SH-SY5Y (cell line): ENCODE measurements around the gene CLCN7.

Experiments
- GATA2 ChIP-seq: IDR thresholded peaks from 2 replicates; pipeline ENCODE4 v1.6.1; 2011; ENCODE audit warnings: mild to moderate bottlenecking, low read depth, low read length
- GATA3 ChIP-seq: IDR thresholded peaks from 2 replicates; pipeline ENCODE4 v1.6.1; 2011; ENCODE audit warnings: low read depth, mild to moderate bottlenecking, low read length, moderate library complexity

CLCN7 gene

GRCh38 chr16:1495211-1495888 is 20.5 kb upstream of the CLCN7 start:
- no peak for TF ChIP-seq GATA3
- TF ChIP-seq GATA2, result no peak

DNA sequence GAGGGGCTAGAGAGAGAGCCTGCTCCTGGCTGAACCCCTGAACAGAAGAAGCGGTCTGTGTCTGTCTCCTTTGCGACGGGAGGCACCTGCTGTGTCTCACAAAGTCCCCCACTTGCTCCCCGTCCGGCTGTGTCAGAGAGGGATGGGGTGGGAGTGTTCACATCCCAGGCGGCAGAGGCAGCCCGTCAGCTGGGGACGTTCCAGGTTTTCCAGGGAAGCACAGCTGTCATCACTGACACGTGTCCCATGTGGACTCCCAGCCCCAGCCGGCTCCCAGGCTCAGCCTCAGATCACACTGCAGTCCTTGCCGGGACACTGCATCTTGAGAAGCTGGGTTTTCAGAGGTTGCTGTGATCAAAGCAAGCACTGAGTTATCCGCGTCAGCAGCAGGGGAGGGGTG is 19.9 kb upstream of the CLCN7 start:
- no peak for TF ChIP-seq GATA3
- no peak for TF ChIP-seq GATA2

- TF ChIP-seq GATA2, result no peak
- no peak for TF ChIP-seq GATA3
Measured at GRCh38 chr16:1494129-1494640, 19.4 kb upstream of the CLCN7 start.

- no peak for TF ChIP-seq GATA3
- TF ChIP-seq GATA2, result no peak
Measured at GRCh38 chr16:1493746-1494094, 18.9 kb upstream of the CLCN7 start.

- TF ChIP-seq GATA2 (no peak), GATA3 (no peak)
Measured at GRCh38 chr16:1492923-1493745, 18.3 kb upstream of the CLCN7 start, which contains the start of gene TELO2. Gene TELO2 (plus strand): TSS chr16:1493360. CDS start chr16:1494282, 922 bp downstream.

DNA sequence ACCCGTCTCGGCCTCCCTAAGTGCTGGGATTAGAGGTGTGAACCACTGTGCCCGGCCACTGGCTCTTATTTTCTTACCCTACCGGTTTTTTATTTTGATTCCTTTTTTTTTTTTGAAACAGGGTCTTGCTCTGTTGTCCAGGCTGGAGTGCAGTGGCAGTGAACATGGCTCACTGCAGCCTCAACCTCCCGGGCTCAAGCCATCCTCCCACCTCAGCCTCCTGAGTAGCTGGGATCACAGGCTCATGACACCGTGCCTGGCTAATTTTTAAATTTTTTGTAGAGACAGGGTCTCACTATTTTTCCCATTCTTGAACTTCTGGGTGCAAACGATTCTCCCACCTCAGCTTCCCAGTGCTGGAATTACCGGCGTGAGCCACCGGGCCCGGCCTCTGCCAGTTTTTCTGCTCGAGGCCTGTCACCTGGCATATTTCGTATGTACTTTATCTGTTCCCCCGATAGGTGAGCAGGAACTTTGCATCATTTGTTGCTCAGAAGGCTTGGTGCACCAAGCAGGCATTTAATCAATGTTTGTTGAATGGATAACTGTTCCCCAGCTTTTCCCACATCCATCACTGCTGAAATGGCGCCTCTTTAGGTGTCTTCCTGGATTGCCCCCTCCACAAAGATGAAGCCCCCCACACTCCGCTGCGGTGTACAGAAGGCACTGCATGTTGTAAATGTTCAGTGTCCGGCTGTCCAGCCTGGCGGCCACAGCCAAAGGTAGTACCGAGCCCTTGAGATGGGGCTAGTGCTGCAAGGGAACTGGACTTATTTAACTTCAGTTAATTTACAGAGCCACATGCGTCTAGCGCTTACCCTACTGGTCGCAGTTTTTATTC is 17.5 kb upstream of the CLCN7 start:
- TF ChIP-seq GATA2, result no peak
- no peak for TF ChIP-seq GATA3

GRCh38 chr16:1491327-1491726 is 16.5 kb upstream of the CLCN7 start:
- TF ChIP-seq GATA3, result no peak
- TF ChIP-seq GATA2, result no peak

GRCh38 chr16:1489077-1489476 is 14.2 kb upstream of the CLCN7 start:
- TF ChIP-seq GATA2 (no peak), GATA3 (no peak)

- no peak for TF ChIP-seq GATA2
- TF ChIP-seq GATA3, result no peak
Measured at GRCh38 chr16:1488619-1489018, 13.8 kb upstream of the CLCN7 start, which contains the start of gene PTX4. Gene PTX4 (minus strand): TSS chr16:1488944. CDS start chr16:1488909, 35 bp downstream.

GRCh38 chr16:1488054-1488601 is 13.3 kb upstream of the CLCN7 start:
- TF ChIP-seq GATA3 (no peak), GATA2 (no peak)

DNA sequence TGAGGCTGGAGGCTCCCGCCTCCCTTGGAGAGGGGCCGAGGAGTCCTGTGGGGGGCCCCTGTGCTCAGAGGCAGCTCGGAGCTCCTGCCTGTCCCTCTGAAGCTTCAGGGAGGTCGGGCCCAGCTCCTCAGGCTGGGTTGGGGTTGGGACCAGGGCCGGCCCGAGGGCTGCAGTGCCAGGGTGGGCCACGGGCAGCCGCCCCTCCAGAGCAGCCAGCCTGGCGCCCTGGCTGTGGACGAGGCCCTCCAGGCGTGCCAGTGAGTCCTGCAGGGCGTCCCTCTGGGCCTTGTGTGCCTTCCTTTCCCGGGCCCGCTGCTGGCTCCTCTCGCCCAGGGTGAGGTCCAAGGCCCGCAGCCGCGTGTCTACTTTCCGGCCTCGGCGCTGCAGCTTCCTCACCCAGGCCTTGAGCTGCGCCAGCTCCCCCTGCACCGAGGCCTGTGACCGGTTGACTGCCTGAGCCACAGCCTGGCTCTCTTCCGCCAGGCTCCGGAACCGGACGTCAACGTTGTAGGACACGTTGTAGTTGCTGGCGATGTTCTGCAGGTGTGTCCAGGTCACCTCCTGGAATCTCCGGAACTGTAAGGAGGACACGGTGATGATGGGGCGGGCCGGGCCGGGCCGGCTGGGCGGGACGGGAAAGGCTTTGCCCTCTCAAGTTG is 12.7 kb upstream of the CLCN7 start:
- no peak for TF ChIP-seq GATA3
- TF ChIP-seq GATA2, result no peak

DNA sequence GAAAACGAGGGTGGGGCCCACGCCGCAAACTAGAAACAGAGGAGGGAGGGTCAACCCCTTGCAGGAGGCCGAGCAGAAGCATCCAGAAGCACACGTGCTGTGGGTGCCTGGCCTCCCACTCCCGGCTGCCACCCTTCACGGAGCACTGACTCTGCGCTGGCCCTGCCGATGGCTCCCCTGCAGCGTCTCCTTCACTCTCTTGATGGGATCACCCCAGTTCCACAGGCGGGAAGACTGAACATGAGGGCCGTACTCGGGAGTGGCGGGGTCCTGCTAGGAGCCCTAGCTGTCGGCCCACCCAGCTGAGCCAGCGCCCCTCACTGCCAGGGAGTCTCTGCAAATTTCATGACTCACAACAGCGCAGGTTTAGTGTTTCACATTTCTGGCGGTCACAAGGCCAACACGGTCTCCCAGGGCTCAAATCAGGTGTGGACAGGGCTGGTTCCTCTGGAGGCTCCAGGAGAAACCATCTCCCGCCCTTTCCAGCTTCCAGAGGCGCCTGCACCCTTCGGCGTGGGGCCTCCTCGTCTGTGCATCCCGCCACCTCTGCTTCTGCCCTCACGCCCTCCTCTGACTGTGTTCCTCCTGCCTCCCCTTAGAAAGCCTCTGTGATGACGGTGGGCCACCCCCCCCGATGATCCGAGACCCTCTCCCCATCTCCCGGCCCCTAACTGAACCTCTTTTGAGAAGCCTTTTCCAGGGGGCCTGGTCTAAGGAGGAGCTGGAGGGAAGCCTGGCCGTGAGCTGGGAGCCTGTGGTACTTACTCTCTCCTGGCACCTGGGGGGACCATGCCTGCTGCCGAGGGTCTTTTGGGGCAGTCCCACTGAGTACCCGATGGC is 11.9 kb upstream of the CLCN7 start:
- no peak for TF ChIP-seq GATA2
- no peak for TF ChIP-seq GATA3
